Measurements from ENCODE around the gene SEC24D. TPM values are rescaled to one million over a fixed set of nuclear protein-coding genes. Genes with fewer than 3 reads are reported as not detected.

The SEC24D gene
- total RNA-seq, 1 experiment from 2014 or later: 61.5 TPM

GRCh38 chr4:118772767-118773428, 63.0 kb downstream of the SEC24D start:
- Histone ChIP-seq H3K23ac (ENCODE audit: insufficient read length, low read depth, low read length) (no peak overlapping the region), H3K23me2 (ENCODE audit: insufficient read length, low read depth, low read length, poor library complexity, severe bottlenecking) (no peaks in the 10 kb centered on the region), H3K9me3 (ENCODE audit: control insufficient read depth, low read depth, low read length) (no peaks in the 10 kb centered on the region), H4K5ac (ENCODE audit: insufficient read length, low read depth, low read length) (no peak overlapping the region), H2BK5ac (ENCODE audit: insufficient read length, low read length) (no peak overlapping the region), H2AK5ac (ENCODE audit: insufficient read length, low read length) (no peak overlapping the region), H3K14ac (ENCODE audit: insufficient read depth, low read length) (no peak overlapping the region), H3K18ac (ENCODE audit: insufficient read length, low read depth, low read length) (no peak overlapping the region), H3K4ac (ENCODE audit: low read depth, low read length) (no peak overlapping the region), H3K56ac (ENCODE audit: insufficient read length, low read depth, low read length) (no peak overlapping the region), H3K27ac (ENCODE audit: insufficient read length, low read depth, low read length) (no peak overlapping the region), H2BK120ac (ENCODE audit: low read depth, low read length, poor library complexity, severe bottlenecking) (no peak overlapping the region), H2AFZ (ENCODE audit: low read length) (no peak overlapping the region), H3K4me1 (ENCODE audit: insufficient read depth, low read length) (peaks cover 3% of the 10 kb centered on the region; the same call in 1 of the 2 replicates), H2BK15ac (ENCODE audit: low read depth, low read length) (no peak overlapping the region; the same call in 1 of the 2 replicates), H4K8ac (replicated peaks; ENCODE audit: insufficient read length, low read depth, low read length) (no peak overlapping the region), H3K9ac (ENCODE audit: extremely low read depth, insufficient read length, low read length) (no peak overlapping the region), H3K79me1 (ENCODE audit: insufficient read depth, low read depth, low read length, poor library complexity, severe bottlenecking) (no peaks in the 10 kb centered on the region), H3T11ph (ENCODE audit: low read length) (no peak overlapping the region), H4K20me1 (ENCODE audit: control insufficient read depth, insufficient read depth, insufficient read length) (no peaks in the 10 kb centered on the region), H3K27me3 (ENCODE audit: insufficient read depth, low read length) (no peaks in the 10 kb centered on the region), H2BK20ac (ENCODE audit: low read depth, low read length, poor library complexity, severe bottlenecking) (no peak overlapping the region), H2BK12ac (ENCODE audit: insufficient read length, low read depth, low read length) (no peak overlapping the region), H3K79me2 (ENCODE audit: insufficient read depth, low read length) (no peaks in the 10 kb centered on the region), H4K91ac (ENCODE audit: insufficient read length, low read depth, low read length) (no peak overlapping the region), H3K4me2 (ENCODE audit: insufficient read depth, insufficient read length, low read length) (no peak overlapping the region)
- peaks cover 17 to 18% of the 10 kb centered on the region in 2 experiments for H3K4me1 Mint-ChIP-seq
- no peaks in the 10 kb centered on the region for H3K27me3 Mint-ChIP-seq (ENCODE audit: low read depth)
- peak overlapping the region in 1 of 3 experiments; percentile 12; a peak in 2 of 7 replicates for H3K27ac Mint-ChIP-seq
- DNase-seq: no peak
- H3K36me3 Mint-ChIP-seq (ENCODE audit: insufficient read depth in 1 of 3, low read depth in 3 of 3): peaks cover 0 to 11% (median 2%) of the 10 kb centered on the region in 3 experiments; a peak in 5 of 7 replicates
- 100% methylated on average over 1 of the region's 3 CpGs for WGBS (ENCODE audit: extremely low coverage, insufficient read length, low lambda C conversion rate)
- H3K9me3 Mint-ChIP-seq: no peaks in the 10 kb centered on the region
- no peak for TF ChIP-seq CTCF (conservative IDR thresholded peaks at IDR 0.05)
- H3K4me3 Mint-ChIP-seq: no peak overlapping the region
